ENCODE data around the gene PHC3.

- TF ChIP-seq TARDBP (IDR thresholded peaks at IDR 0.05) (no peak), ELF4 (IDR thresholded peaks at IDR 0.05) (no peak), ZNF384 (IDR thresholded peaks at IDR 0.05) (no peak)
These were observed 85.2 kb downstream of the PHC3 start for GRCh38 chr3:170096342-170096741.
